ENCODE measurements around the gene SDC4. TPM values are rescaled to one million over a fixed set of nuclear protein-coding genes. Genes with fewer than 3 reads are reported as not detected.

The SDC4 gene
- total and polyA plus RNA-seq, 4 donors, result 54.4 to 147 (median 83.6) TPM

DNA sequence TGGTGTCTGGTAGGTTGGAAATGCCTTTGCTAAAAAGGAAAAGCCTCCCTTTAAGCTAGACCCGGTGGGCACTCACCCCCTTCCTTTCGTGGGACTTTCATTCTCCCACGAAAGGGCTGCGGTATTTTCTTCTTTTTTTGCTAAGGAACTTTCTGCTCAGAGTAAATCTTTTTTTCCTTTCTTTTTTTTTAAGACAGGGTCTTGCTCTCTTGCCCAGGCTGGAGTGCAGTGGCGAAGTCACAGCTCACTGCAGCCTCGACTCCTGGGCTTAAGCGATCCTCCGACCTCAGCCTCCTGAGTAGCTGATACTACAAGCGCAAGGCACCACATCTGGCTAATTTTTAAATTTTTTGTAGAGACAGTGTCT is 25.9 kb upstream of the SDC4 start:
- TF ChIP-seq GABPA (IDR thresholded peaks at IDR 0.05 in 1 of 2, conservative IDR thresholded peaks at IDR 0.05 in 1 of 2) (no peak), SP1 (IDR thresholded peaks at IDR 0.05) (no peak), TAF1 (conservative IDR thresholded peaks at IDR 0.05) (no peak), HNF4A (conservative IDR thresholded peaks at IDR 0.05) (no peak), EGR1 (IDR thresholded peaks at IDR 0.05; ENCODE audit: low read depth in 2 of 2) (no peak), YY1 (IDR thresholded peaks at IDR 0.05) (no peak)
- TF ChIP-seq, protein P1, sequence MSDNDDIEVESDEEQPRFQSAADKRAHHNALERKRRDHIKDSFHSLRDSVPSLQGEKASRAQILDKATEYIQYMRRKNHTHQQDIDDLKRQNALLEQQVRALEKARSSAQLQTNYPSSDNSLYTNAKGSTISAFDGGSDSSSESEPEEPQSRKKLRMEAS (IDR thresholded peaks at IDR 0.05), result no peak
- TF ChIP-seq, protein P2, sequence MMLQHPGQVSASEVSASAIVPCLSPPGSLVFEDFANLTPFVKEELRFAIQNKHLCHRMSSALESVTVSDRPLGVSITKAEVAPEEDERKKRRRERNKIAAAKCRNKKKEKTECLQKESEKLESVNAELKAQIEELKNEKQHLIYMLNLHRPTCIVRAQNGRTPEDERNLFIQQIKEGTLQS (IDR thresholded peaks at IDR 0.05), result no peak
- H3K9ac ChIP-seq (ENCODE audit: low read depth in 1 of 2, low read length in 2 of 2), result no peak overlapping the region
- no peak overlapping the region for H3K27ac ChIP-seq (ENCODE audit: low read depth in 1 of 2, low read length in 2 of 2)
- peaks cover 0 to 2% (median 0%) of the 10 kb centered on the region in 4 donors for H3K36me3 ChIP-seq (ENCODE audit: control insufficient read depth in 4 of 4, insufficient read depth in 3 of 4, low read depth in 1 of 4, low read length in 3 of 4)
- H3K4me3 ChIP-seq (ENCODE audit: low read depth in 1 of 3, low read length in 3 of 3), result no peak overlapping the region
- peaks cover 4 to 11% (median 5%) of the 10 kb centered on the region in 4 donors for H3K4me1 ChIP-seq (ENCODE audit: control insufficient read depth in 4 of 4, insufficient read depth in 4 of 4, low read length in 3 of 4)
- DNase-seq (ENCODE audit: low spot score), result no peak
- no peaks in the 10 kb centered on the region for H3K9me3 ChIP-seq (ENCODE audit: control insufficient read depth in 4 of 4, low read length in 3 of 4)
- 67% methylated on average over 9 of the region's 9 CpGs for WGBS
- no peaks in the 10 kb centered on the region for H3K27me3 ChIP-seq (ENCODE audit: control insufficient read depth in 4 of 4, insufficient read depth in 4 of 4, low read length in 3 of 4)

DNA sequence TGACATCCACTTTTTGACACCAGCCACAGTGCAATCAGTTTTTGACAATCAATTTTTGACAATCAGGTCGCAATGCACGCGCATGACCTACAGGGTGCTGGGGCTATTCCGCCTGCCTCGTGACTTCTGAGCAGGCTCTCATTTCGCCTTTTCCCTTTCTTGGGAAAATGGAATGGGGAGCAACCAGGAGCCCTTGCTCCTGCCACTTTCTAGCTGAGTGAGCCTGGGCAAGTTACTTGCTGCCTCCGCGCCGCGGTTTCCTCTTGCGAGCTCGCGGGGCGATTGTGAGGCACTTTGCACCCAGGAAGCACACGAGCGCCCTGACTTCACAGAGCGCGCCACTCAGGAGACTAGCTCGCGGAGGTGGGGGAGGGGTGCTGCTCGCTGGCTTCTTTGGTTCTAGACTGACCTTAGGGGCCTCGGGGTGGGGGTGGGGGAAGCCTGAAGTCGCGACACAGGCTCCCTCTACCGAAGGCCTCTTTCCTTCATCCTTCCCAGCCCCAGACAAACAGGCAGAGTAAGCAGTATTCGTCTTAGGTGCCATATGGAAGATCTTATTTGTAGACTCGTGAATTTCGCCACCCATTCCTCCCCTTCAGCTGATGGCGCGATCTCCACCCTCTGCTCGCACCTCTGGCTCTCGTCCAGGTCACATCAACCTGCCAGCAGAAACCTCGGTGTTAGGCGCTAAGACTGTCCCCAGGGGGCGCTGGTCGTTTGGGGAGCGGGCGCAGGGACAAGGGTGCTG is 25.3 kb upstream of the SDC4 start:
- Histone ChIP-seq H3K4me3 (ENCODE audit: low read depth in 1 of 3, low read length in 3 of 3) (peak overlapping the region; percentile 50 to 69 (median 56)), H3K27me3 (ENCODE audit: control insufficient read depth in 4 of 4, insufficient read depth in 4 of 4, low read length in 3 of 4) (no peaks in the 10 kb centered on the region), H3K27ac (ENCODE audit: low read depth in 1 of 2, low read length in 2 of 2) (peak overlapping the region in 1 of 2 donors; percentile 4), H3K9me3 (ENCODE audit: control insufficient read depth in 4 of 4, low read length in 3 of 4) (no peaks in the 10 kb centered on the region), H3K9ac (ENCODE audit: low read depth in 1 of 2, low read length in 2 of 2) (peak overlapping the region in 1 of 2 donors; percentile 37), H3K36me3 (ENCODE audit: control insufficient read depth in 4 of 4, insufficient read depth in 3 of 4, low read depth in 1 of 4, low read length in 3 of 4) (peaks cover 0 to 2% (median 0%) of the 10 kb centered on the region in 4 donors), H3K4me1 (ENCODE audit: control insufficient read depth in 4 of 4, insufficient read depth in 4 of 4, low read length in 3 of 4) (peaks cover 4 to 11% (median 6%) of the 10 kb centered on the region in 4 donors)
- 5% methylated on average over 38 of the region's 38 CpGs for WGBS
- DNase-seq (ENCODE audit: low spot score), result peak; percentile 86
- TF ChIP-seq, protein P3, sequence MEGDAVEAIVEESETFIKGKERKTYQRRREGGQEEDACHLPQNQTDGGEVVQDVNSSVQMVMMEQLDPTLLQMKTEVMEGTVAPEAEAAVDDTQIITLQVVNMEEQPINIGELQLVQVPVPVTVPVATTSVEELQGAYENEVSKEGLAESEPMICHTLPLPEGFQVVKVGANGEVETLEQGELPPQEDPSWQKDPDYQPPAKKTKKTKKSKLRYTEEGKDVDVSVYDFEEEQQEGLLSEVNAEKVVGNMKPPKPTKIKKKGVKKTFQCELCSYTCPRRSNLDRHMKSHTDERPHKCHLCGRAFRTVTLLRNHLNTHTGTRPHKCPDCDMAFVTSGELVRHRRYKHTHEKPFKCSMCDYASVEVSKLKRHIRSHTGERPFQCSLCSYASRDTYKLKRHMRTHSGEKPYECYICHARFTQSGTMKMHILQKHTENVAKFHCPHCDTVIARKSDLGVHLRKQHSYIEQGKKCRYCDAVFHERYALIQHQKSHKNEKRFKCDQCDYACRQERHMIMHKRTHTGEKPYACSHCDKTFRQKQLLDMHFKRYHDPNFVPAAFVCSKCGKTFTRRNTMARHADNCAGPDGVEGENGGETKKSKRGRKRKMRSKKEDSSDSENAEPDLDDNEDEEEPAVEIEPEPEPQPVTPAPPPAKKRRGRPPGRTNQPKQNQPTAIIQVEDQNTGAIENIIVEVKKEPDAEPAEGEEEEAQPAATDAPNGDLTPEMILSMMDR (IDR thresholded peaks at IDR 0.05; ENCODE audit: low read depth, low read length, missing input control), result peak; percentile 86
- TF ChIP-seq RAD21 (IDR thresholded peaks at IDR 0.05) (peak; percentile 86 to 94), YY1 (IDR thresholded peaks at IDR 0.05) (no peak), EGR1 (IDR thresholded peaks at IDR 0.05; ENCODE audit: low read depth in 2 of 2) (no peak), HNF4A (conservative IDR thresholded peaks at IDR 0.05) (peak in 1 of 2 donors; percentile 18), GABPA (IDR thresholded peaks at IDR 0.05 in 1 of 2, conservative IDR thresholded peaks at IDR 0.05 in 1 of 2) (no peak), JUND (IDR thresholded peaks at IDR 0.05) (no peak), FOXA1 (IDR thresholded peaks at IDR 0.05) (no peak), HNF4G (IDR thresholded peaks at IDR 0.05) (no peak), NR2F2 (IDR thresholded peaks at IDR 0.05) (peak; percentile 8), TAF1 (conservative IDR thresholded peaks at IDR 0.05) (no peak), FOXA2 (IDR thresholded peaks at IDR 0.05) (no peak), RXRA (IDR thresholded peaks at IDR 0.05) (peak in 1 of 2 donors; percentile 34), SP1 (IDR thresholded peaks at IDR 0.05) (peak; percentile 38)
- TF ChIP-seq, protein P2 (IDR thresholded peaks at IDR 0.05), result no peak
- TF ChIP-seq, protein P4, sequence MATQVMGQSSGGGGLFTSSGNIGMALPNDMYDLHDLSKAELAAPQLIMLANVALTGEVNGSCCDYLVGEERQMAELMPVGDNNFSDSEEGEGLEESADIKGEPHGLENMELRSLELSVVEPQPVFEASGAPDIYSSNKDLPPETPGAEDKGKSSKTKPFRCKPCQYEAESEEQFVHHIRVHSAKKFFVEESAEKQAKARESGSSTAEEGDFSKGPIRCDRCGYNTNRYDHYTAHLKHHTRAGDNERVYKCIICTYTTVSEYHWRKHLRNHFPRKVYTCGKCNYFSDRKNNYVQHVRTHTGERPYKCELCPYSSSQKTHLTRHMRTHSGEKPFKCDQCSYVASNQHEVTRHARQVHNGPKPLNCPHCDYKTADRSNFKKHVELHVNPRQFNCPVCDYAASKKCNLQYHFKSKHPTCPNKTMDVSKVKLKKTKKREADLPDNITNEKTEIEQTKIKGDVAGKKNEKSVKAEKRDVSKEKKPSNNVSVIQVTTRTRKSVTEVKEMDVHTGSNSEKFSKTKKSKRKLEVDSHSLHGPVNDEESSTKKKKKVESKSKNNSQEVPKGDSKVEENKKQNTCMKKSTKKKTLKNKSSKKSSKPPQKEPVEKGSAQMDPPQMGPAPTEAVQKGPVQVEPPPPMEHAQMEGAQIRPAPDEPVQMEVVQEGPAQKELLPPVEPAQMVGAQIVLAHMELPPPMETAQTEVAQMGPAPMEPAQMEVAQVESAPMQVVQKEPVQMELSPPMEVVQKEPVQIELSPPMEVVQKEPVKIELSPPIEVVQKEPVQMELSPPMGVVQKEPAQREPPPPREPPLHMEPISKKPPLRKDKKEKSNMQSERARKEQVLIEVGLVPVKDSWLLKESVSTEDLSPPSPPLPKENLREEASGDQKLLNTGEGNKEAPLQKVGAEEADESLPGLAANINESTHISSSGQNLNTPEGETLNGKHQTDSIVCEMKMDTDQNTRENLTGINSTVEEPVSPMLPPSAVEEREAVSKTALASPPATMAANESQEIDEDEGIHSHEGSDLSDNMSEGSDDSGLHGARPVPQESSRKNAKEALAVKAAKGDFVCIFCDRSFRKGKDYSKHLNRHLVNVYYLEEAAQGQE (IDR thresholded peaks at IDR 0.05), result no peak
- TF ChIP-seq, protein P5, sequence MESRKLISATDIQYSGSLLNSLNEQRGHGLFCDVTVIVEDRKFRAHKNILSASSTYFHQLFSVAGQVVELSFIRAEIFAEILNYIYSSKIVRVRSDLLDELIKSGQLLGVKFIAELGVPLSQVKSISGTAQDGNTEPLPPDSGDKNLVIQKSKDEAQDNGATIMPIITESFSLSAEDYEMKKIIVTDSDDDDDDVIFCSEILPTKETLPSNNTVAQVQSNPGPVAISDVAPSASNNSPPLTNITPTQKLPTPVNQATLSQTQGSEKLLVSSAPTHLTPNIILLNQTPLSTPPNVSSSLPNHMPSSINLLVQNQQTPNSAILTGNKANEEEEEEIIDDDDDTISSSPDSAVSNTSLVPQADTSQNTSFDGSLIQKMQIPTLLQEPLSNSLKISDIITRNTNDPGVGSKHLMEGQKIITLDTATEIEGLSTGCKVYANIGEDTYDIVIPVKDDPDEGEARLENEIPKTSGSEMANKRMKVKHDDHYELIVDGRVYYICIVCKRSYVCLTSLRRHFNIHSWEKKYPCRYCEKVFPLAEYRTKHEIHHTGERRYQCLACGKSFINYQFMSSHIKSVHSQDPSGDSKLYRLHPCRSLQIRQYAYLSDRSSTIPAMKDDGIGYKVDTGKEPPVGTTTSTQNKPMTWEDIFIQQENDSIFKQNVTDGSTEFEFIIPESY (IDR thresholded peaks at IDR 0.05), result no peak
- TF ChIP-seq, protein P1 (IDR thresholded peaks at IDR 0.05), result no peak
